AG10803 (cell line): ENCODE results near the gene COL25A1.

Source experiments
- DNase-seq: peaks from one replicate; pipeline ENCODE4 v3.0.0; 2010; ENCODE audit warnings: low read depth
- H3K4me3 ChIP-seq: 2 replicates; pipeline ENCODE4 v1.5.1; 2011; ENCODE audit warnings: mild to moderate bottlenecking, low read length, control low read depth
- TF ChIP-seq, protein P1 (sequence below): conservative IDR thresholded peaks from 2 replicates; pipeline ENCODE4 v1.5.1; 2011; ENCODE audit warnings: mild to moderate bottlenecking, low read length, control low read depth, inconsistent platforms

The COL25A1 gene

GRCh38 chr4:109163493-109163892 lies 139.0 kb downstream of the COL25A1 start:
- DNase-seq = no peak
- TF ChIP-seq, protein P1, sequence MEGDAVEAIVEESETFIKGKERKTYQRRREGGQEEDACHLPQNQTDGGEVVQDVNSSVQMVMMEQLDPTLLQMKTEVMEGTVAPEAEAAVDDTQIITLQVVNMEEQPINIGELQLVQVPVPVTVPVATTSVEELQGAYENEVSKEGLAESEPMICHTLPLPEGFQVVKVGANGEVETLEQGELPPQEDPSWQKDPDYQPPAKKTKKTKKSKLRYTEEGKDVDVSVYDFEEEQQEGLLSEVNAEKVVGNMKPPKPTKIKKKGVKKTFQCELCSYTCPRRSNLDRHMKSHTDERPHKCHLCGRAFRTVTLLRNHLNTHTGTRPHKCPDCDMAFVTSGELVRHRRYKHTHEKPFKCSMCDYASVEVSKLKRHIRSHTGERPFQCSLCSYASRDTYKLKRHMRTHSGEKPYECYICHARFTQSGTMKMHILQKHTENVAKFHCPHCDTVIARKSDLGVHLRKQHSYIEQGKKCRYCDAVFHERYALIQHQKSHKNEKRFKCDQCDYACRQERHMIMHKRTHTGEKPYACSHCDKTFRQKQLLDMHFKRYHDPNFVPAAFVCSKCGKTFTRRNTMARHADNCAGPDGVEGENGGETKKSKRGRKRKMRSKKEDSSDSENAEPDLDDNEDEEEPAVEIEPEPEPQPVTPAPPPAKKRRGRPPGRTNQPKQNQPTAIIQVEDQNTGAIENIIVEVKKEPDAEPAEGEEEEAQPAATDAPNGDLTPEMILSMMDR = no peak
- no peak overlapping the region for H3K4me3 ChIP-seq

DNA sequence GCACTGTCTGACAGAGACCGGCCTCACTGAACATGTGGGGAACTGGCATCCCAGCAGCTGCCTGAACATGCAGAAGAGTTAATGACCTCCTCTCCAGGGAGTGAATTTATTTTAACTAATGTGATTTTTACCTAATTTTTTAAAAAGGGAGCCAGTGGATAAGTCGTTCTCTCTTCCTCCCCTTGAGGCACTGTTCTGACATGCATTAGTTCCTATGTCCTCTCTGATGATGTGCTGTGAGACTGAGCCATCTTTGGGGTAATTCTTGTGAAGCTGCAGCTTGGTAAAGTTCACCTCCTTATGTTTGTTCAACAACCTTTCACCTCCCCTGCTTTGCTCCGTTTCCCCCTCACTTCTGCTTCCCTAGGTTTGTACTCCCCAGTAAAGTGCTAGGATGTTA lies 139.7 kb downstream of the COL25A1 start:
- TF ChIP-seq, protein P1 = no peak
- no peak overlapping the region for H3K4me3 ChIP-seq
- DNase-seq = no peak

- no peak overlapping the region for H3K4me3 ChIP-seq
- no peak for DNase-seq
- TF ChIP-seq, protein P1 = no peak
Observed at GRCh38 chr4:109160494-109160893, 142.0 kb downstream of the COL25A1 start.

DNA sequence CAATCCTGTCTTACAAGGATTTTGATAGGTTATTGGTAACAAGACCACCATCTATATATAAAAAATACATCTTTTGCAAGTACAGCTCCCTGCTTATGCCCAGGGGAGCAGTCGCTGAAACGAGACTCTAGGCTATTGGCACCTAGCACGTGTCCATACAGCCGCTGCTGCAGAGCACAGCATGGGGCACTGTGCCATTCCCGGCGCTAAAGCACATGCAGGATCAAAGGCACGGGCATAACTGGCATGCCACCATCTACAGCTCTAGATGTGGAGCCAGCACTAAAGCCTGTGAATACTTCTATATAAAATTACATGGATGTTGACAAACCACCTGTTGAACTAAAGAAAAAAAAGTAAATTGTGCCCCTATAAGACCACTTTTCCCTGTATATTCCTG lies 144.8 kb downstream of the COL25A1 start:
- H3K4me3 ChIP-seq = no peak overlapping the region
- TF ChIP-seq, protein P1 = no peak
- no peak for DNase-seq

DNA sequence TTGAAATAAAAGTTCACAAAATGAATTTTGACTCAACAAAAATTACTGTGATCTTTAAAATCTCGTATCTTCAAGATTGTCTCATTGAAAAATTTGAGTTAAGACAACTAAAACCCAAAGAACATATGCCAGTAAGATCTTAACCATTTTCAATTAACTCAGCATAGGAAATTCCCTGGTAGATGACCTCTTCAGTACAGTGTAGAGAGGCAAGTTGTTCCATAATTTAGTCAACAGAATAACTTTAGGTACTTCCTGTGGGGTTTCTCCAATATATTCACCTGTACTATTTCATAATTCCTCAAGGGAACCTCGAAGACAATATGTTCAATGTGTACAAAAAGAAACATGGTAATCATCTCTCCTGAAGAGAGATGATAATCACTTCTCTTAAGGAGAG lies 145.3 kb downstream of the COL25A1 start:
- DNase-seq = no peak
- no peak overlapping the region for H3K4me3 ChIP-seq
- TF ChIP-seq, protein P1 = no peak

DNA sequence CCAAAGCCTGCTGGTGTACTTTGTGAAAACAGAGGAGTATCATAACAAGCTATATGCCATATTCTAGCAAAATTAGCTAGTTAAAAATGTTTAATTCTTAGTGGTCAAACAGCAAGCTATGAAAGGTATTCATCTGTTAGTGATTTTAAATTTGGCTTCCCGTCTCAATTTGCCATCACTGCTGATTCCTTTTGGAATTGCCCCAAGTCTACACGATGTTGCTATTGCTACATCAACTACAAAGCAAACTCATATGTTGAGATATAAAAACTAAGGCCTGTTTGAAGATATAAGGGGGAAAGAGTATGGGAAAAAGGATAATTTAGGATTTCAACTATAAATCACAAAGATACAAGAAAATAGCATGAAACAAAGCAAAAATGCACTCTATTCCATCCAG lies 146.1 kb downstream of the COL25A1 start:
- no peak overlapping the region for H3K4me3 ChIP-seq
- TF ChIP-seq, protein P1 = no peak

GRCh38 chr4:109155682-109156283 lies 146.7 kb downstream of the COL25A1 start:
- DNase-seq = no peak
- no peak overlapping the region for H3K4me3 ChIP-seq
- TF ChIP-seq, protein P1 = no peak

More for the DNA sequence above, 146.1 kb downstream of the COL25A1 start:
- DNase-seq = peak; percentile 48
